Left ventricle myocardium inferior (tissue), 1 donor: ENCODE data around the gene TBATA. TPM values are rescaled to one million over a fixed set of nuclear protein-coding genes. Genes with fewer than 3 reads are reported as not detected.

Source experiments
- DNase-seq: peaks from one replicate; pipeline ENCODE4 v3.0.0-alpha.2; 2020
- H3K27ac ChIP-seq: fragments of 200-600 bp; replicated peaks from 2 replicates; pipeline ENCODE4 v1.8.0; 2021
- H3K27me3 ChIP-seq: fragments of 200-600 bp; 2 replicates; pipeline ENCODE4 v1.8.0; 2021; ENCODE audit warnings: low read depth
- H3K36me3 ChIP-seq: fragments of 200-600 bp; 2 replicates; pipeline ENCODE4 v1.8.0; 2021
- H3K4me1 ChIP-seq: fragments of 200-600 bp; 2 replicates; pipeline ENCODE4 v1.8.0; 2021
- H3K4me3 ChIP-seq: fragments of 200-600 bp; 2 replicates; pipeline ENCODE4 v1.8.0; 2021; ENCODE audit warnings: mild to moderate bottlenecking, moderate library complexity
- H3K9me3 ChIP-seq: fragments of 200-600 bp; replicated peaks from 2 replicates; pipeline ENCODE4 v1.8.0; 2021
- CTCF ChIP-seq: fragments of 200-600 bp; IDR thresholded peaks from 2 replicates; pipeline ENCODE4 v1.8.0; 2021; ENCODE audit warnings: antibody characterized with exemption, mild to moderate bottlenecking, borderline replicate concordance
- intact Hi-C: fragments of 100-400 bp; cut with micrococcal nuclease; formaldehyde crosslinking; loops from one replicate; pipeline ENCODE4 v1.11.0; 2022
- long read RNA-seq: library from polyadenylated mRNA; unstranded; transcript quantifications from one replicate; pipeline ENCODE4 v2.0.0, GENCODE V29; 2021
- total RNA-seq: library from RNA; stranded (reverse); fragmentation: NEBNext Ultra II Directional; extraction: Animal tissue kit (Norgen Biotek cat#: 25700); gene quantifications from one replicate; pipeline ENCODE4 v1.2.1, GENCODE V29; 2021
- donor health status: DM: no; HTN: yes; CAD: no; lungs with severe emphysema.

Gene TBATA
- total RNA-seq = not detected
- long read RNA-seq = 0 reads

GRCh38 chr10:70785190-70785589 is at the start of gene TBATA:
TSS of gene TBATA (minus strand) at chr10:70785377. CDS start at chr10:70783379, 1,998 bp downstream.
- H3K36me3 ChIP-seq = no peaks in the 10 kb centered on the region
- no peak for TF ChIP-seq CTCF
- peaks cover 15% of the 10 kb centered on the region for H3K9me3 ChIP-seq
- peaks cover 6% of the 10 kb centered on the region for H3K4me1 ChIP-seq
- intact Hi-C loops = no loop called here
- no peak within 1 kb of the TSS for H3K4me3 ChIP-seq
- DNase-seq = no peak
- no peak within 1 kb of the TSS for H3K27ac ChIP-seq
- peaks cover 14% of the 10 kb centered on the region for H3K27me3 ChIP-seq

GRCh38 chr10:70834441-70835151 is 49.4 kb upstream of the TBATA start:
- DNase-seq = no peak
- intact Hi-C loops = no loop called here
- H3K36me3 ChIP-seq = peaks cover 13% of the 10 kb centered on the region
- H3K27me3 ChIP-seq = no peaks in the 10 kb centered on the region
- H3K4me1 ChIP-seq = peaks cover 29% of the 10 kb centered on the region
- H3K9me3 ChIP-seq = peaks cover 6% of the 10 kb centered on the region
- no peak overlapping the region for H3K27ac ChIP-seq
- no peak overlapping the region for H3K4me3 ChIP-seq
- TF ChIP-seq CTCF = no peak

- Histone ChIP-seq H3K36me3 (peaks cover 11% of the 10 kb centered on the region), H3K4me3 (no peak overlapping the region), H3K27me3 (no peaks in the 10 kb centered on the region), H3K9me3 (peaks cover 6% of the 10 kb centered on the region), H3K27ac (no peak overlapping the region), H3K4me1 (peaks cover 34% of the 10 kb centered on the region)
- no peak for DNase-seq
- no peak for TF ChIP-seq CTCF
- intact Hi-C loops = no loop called here
Measured at GRCh38 chr10:70834021-70834420, 48.8 kb upstream of the TBATA start.

GRCh38 chr10:70833601-70834000 is 48.4 kb upstream of the TBATA start:
- Histone ChIP-seq H3K27ac (no peak overlapping the region), H3K4me1 (peaks cover 38% of the 10 kb centered on the region)

GRCh38 chr10:70832852-70833528 is 47.8 kb upstream of the TBATA start:
- intact Hi-C loops = no loop called here
- no peak for DNase-seq
- no peaks in the 10 kb centered on the region for H3K27me3 ChIP-seq
- TF ChIP-seq CTCF = no peak
- peaks cover 6% of the 10 kb centered on the region for H3K9me3 ChIP-seq
- H3K4me1 ChIP-seq = peaks cover 44% of the 10 kb centered on the region
- peaks cover 11% of the 10 kb centered on the region for H3K36me3 ChIP-seq
- H3K27ac ChIP-seq = no peak overlapping the region
- no peak overlapping the region for H3K4me3 ChIP-seq

More at GRCh38 chr10:70833601-70834000, 48.4 kb upstream of the TBATA start:
- H3K27me3 ChIP-seq = no peaks in the 10 kb centered on the region
- no peak overlapping the region for H3K4me3 ChIP-seq
- H3K9me3 ChIP-seq = peaks cover 6% of the 10 kb centered on the region
- DNase-seq = no peak
- H3K36me3 ChIP-seq = peaks cover 11% of the 10 kb centered on the region
- TF ChIP-seq CTCF = no peak
- intact Hi-C loops = no loop called here
